Measurements from ENCODE around the gene TGFBR2. TPM values are rescaled to one million over a fixed set of nuclear protein-coding genes. Genes with fewer than 3 reads are reported as not detected.

TGFBR2 gene
- total and polyA plus RNA-seq, 2 of the 13 experiments (the other 11 are each of a cell fraction or from before 2014, with no cell fraction given) = 82.2 to 187 TPM

- TF ChIP-seq, protein P1, sequence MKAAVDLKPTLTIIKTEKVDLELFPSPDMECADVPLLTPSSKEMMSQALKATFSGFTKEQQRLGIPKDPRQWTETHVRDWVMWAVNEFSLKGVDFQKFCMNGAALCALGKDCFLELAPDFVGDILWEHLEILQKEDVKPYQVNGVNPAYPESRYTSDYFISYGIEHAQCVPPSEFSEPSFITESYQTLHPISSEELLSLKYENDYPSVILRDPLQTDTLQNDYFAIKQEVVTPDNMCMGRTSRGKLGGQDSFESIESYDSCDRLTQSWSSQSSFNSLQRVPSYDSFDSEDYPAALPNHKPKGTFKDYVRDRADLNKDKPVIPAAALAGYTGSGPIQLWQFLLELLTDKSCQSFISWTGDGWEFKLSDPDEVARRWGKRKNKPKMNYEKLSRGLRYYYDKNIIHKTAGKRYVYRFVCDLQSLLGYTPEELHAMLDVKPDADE (CRISPR knock-in tag; IDR thresholded peaks at IDR 0.05) = no peak
- TF ChIP-seq, protein P2, sequence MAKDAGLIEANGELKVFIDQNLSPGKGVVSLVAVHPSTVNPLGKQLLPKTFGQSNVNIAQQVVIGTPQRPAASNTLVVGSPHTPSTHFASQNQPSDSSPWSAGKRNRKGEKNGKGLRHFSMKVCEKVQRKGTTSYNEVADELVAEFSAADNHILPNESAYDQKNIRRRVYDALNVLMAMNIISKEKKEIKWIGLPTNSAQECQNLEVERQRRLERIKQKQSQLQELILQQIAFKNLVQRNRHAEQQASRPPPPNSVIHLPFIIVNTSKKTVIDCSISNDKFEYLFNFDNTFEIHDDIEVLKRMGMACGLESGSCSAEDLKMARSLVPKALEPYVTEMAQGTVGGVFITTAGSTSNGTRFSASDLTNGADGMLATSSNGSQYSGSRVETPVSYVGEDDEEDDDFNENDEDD (CRISPR knock-in tag; IDR thresholded peaks at IDR 0.05; ENCODE audit: borderline replicate concordance) = peak; percentile 70; the same call in 1 of the 2 replicates
- TF ChIP-seq MEIS1 (CRISPR knock-in tag; IDR thresholded peaks at IDR 0.05; ENCODE audit: borderline replicate concordance) = peak; percentile 97
- TF ChIP-seq TBX3 (IDR thresholded peaks at IDR 0.05; ENCODE audit: borderline replicate concordance) = peak; percentile 48; the same call in 1 of the 2 replicates
- peak; percentile 45; the same call in 1 of the 2 replicates for TF ChIP-seq ZNF317 (CRISPR knock-in tag; IDR thresholded peaks at IDR 0.05)
- TF ChIP-seq RXRB (CRISPR knock-in tag; IDR thresholded peaks at IDR 0.05; ENCODE audit: borderline replicate concordance) = peak; percentile 85
- TF ChIP-seq ZSCAN21 (CRISPR knock-in tag; IDR thresholded peaks at IDR 0.05; ENCODE audit: borderline replicate concordance) = peak; percentile 87
- TF ChIP-seq TARDBP (CRISPR knock-in tag; IDR thresholded peaks at IDR 0.05) = no peak
- TF ChIP-seq ZNF615 (CRISPR knock-in tag; IDR thresholded peaks at IDR 0.05; ENCODE audit: borderline replicate concordance) = no peak
- TF ChIP-seq CBX1 (IDR thresholded peaks at IDR 0.05; ENCODE audit: low read depth) = peak; percentile 62
- TF ChIP-seq ZBTB4 (CRISPR knock-in tag; IDR thresholded peaks at IDR 0.05; ENCODE audit: borderline replicate concordance) = 0 out of 2 replicates have a peak, but pooled peaks have one; percentile 43
- TF ChIP-seq ARID2 (CRISPR knock-in tag; IDR thresholded peaks at IDR 0.05; ENCODE audit: borderline replicate concordance) = peak; percentile 38; the same call in 1 of the 2 replicates
- no peak for TF ChIP-seq ZFP62 (CRISPR knock-in tag; IDR thresholded peaks at IDR 0.05)
- peak; percentile 43; the same call in 1 of the 2 replicates for TF ChIP-seq YEATS4 (CRISPR knock-in tag; IDR thresholded peaks at IDR 0.05; ENCODE audit: borderline replicate concordance)
- peak; percentile 88 for TF ChIP-seq IRF2 (CRISPR knock-in tag; IDR thresholded peaks at IDR 0.05)
- TF ChIP-seq ZNF138 (CRISPR knock-in tag; IDR thresholded peaks at IDR 0.05; ENCODE audit: low read depth) = peak; percentile 38; the same call in 1 of the 2 replicates
- TF ChIP-seq ZNF230 (CRISPR knock-in tag; IDR thresholded peaks at IDR 0.05) = no peak; the same call in 1 of the 2 replicates
- no peak for TF ChIP-seq SNAPC2 (CRISPR knock-in tag; IDR thresholded peaks at IDR 0.05)
- TF ChIP-seq THAP8 (CRISPR knock-in tag; IDR thresholded peaks at IDR 0.05; ENCODE audit: borderline replicate concordance) = no peak
- no peak; the same call in none of the 2 replicates for TF ChIP-seq ZNF501 (CRISPR knock-in tag; IDR thresholded peaks at IDR 0.05)
- no peak for TF ChIP-seq U2AF1 (optimal IDR thresholded peaks at IDR 0.05; ENCODE audit: low read depth, low read length)
- TF ChIP-seq DRAP1 (CRISPR knock-in tag; IDR thresholded peaks at IDR 0.05) = peak; percentile 96
- no peak for TF ChIP-seq ZNF549 (CRISPR knock-in tag; IDR thresholded peaks at IDR 0.05)
Measured at GRCh38 chr3:30606301-30607031, at the start of gene TGFBR2 (continued).

Measured in HepG2 (cell line).